Activated CD4-positive, alpha-beta T cell treated with anti-CD3 and anti-CD28 coated beads for 4 hours (primary cell): ENCODE results near the gene NEURL1.

ENCODE experiments used
- DNase-seq, 2 donors: peaks; one replicate each; pipeline ENCODE4 v3.0.0-alpha.2; 2020

Gene NEURL1

GRCh38 chr10:103609231-103610082 is 116.0 kb downstream of the NEURL1 start:
- DNase-seq = no peak

GRCh38 chr10:103610083-103610472 is 116.6 kb downstream of the NEURL1 start:
- no peak for DNase-seq

- DNase-seq = no peak
Observed at GRCh38 chr10:103610921-103611511, 117.5 kb downstream of the NEURL1 start.

GRCh38 chr10:103612462-103613365 is 119.2 kb downstream of the NEURL1 start:
- DNase-seq = no peak

GRCh38 chr10:103613616-103614015 is 120.1 kb downstream of the NEURL1 start:
- no peak for DNase-seq

GRCh38 chr10:103614306-103615158 is 121.0 kb downstream of the NEURL1 start:
- DNase-seq = no peak

- DNase-seq = no peak
Observed at GRCh38 chr10:103616705-103617601, 123.4 kb downstream of the NEURL1 start.

- DNase-seq = no peak
Observed at GRCh38 chr10:103617602-103618385, 124.3 kb downstream of the NEURL1 start.

- DNase-seq = no peak
Observed at GRCh38 chr10:103618575-103619423, 125.3 kb downstream of the NEURL1 start.

- DNase-seq = no peak
Observed at GRCh38 chr10:103619424-103620351, 126.2 kb downstream of the NEURL1 start.

- DNase-seq = no peak
Observed at GRCh38 chr10:103620352-103620740, 126.8 kb downstream of the NEURL1 start.

- DNase-seq = no peak
Observed at GRCh38 chr10:103620891-103621782, 127.6 kb downstream of the NEURL1 start.

GRCh38 chr10:103621783-103622125 is 128.2 kb downstream of the NEURL1 start:
- DNase-seq = no peak

GRCh38 chr10:103622286-103622685 is 128.8 kb downstream of the NEURL1 start:
- DNase-seq = no peak

- DNase-seq = no peak
Observed at GRCh38 chr10:103622935-103623574, 129.6 kb downstream of the NEURL1 start.

GRCh38 chr10:103626178-103626577 is 132.7 kb downstream of the NEURL1 start:
- DNase-seq = no peak
